ENCODE results near the gene ORM2. TPM values are rescaled to one million over a fixed set of nuclear protein-coding genes. Genes with fewer than 3 reads are reported as not detected.

The ORM2 gene
- not detected in 5 replicates for total RNA-seq (2022; extraction: Qiagen RNA extraction; ENCODE audit: low read depth)

DNA sequence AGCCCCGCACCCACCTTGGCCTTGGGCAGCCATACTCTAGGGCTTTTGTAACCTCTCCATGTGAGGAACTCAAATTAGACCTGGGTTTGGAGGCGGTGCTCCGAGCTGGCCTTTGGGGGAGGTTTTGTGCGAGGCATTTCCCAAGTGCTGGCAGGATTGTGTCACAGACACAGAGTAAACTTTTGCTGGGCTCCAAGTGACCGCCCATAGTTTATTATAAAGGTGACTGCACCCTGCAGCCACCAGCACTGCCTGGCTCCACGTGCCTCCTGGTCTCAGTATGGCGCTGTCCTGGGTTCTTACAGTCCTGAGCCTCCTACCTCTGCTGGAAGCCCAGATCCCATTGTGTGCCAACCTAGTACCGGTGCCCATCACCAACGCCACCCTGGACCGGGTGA lies at the start of gene ORM2:
ORM2 (plus strand) TSS at position 245 of the 398 bp plus-strand sequence; CDS start at position 281, 36 bp downstream.

DNA sequence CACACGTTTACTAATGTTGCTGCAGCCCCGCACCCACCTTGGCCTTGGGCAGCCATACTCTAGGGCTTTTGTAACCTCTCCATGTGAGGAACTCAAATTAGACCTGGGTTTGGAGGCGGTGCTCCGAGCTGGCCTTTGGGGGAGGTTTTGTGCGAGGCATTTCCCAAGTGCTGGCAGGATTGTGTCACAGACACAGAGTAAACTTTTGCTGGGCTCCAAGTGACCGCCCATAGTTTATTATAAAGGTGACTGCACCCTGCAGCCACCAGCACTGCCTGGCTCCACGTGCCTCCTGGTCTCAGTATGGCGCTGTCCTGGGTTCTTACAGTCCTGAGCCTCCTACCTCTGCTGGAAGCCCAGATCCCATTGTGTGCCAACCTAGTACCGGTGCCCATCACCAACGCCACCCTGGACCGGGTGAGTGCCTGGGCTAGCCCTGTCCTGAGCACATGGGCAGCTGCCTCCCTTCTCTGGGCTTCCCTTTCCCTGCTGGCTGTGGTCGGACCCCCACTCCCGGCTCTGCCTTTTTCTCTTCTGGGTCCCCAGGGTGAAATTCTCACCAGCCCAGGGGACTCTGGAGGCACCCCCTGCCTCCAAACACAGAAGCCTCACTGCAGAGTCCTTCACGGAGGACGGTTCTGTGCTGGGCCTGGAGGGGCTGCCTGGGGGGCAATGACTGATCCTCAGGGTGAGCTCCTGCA lies 6.7 kb upstream of the ORM2 start, which contains the start of gene ORM1:
ORM1 (plus strand) TSS at position 268 of the 701 bp plus-strand sequence; CDS start at position 304, 36 bp downstream.

Other genes starting within 250 kb of the ORM2 start
- gene KIF12, start 230.6 kb upstream of the ORM2 start, total RNA-seq (2022; extraction: Qiagen RNA extraction; ENCODE audit: low read depth): 1.4 to 2.8 TPM (median 2.0 TPM) in 5 replicates
- 10.6 to 16.2 TPM (median 14.5 TPM) in 5 replicates for gene COL27A1, start 174.3 kb upstream of the ORM2 start, total RNA-seq (2022; extraction: Qiagen RNA extraction; ENCODE audit: low read depth)
- not detected in 5 replicates for gene ORM1, start 6.8 kb upstream of the ORM2 start, total RNA-seq (2022; extraction: Qiagen RNA extraction; ENCODE audit: low read depth)
- 4.0 to 4.6 TPM (median 4.3 TPM) in 5 replicates for gene AKNA, start 58.1 kb downstream of the ORM2 start, total RNA-seq (2022; extraction: Qiagen RNA extraction; ENCODE audit: low read depth)
- gene WHRN, start 175.6 kb downstream of the ORM2 start, total RNA-seq (2022; extraction: Qiagen RNA extraction; ENCODE audit: low read depth): 5.2 to 8.1 TPM (median 6.9 TPM) in 5 replicates

All from A549 treated with DMSO at 1 μM for 4 hours (cell line).